ENCODE results near the gene EFHD1.

The EFHD1 gene, protein sequence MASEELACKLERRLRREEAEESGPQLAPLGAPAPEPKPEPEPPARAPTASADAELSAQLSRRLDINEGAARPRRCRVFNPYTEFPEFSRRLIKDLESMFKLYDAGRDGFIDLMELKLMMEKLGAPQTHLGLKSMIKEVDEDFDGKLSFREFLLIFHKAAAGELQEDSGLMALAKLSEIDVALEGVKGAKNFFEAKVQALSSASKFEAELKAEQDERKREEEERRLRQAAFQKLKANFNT

DNA sequence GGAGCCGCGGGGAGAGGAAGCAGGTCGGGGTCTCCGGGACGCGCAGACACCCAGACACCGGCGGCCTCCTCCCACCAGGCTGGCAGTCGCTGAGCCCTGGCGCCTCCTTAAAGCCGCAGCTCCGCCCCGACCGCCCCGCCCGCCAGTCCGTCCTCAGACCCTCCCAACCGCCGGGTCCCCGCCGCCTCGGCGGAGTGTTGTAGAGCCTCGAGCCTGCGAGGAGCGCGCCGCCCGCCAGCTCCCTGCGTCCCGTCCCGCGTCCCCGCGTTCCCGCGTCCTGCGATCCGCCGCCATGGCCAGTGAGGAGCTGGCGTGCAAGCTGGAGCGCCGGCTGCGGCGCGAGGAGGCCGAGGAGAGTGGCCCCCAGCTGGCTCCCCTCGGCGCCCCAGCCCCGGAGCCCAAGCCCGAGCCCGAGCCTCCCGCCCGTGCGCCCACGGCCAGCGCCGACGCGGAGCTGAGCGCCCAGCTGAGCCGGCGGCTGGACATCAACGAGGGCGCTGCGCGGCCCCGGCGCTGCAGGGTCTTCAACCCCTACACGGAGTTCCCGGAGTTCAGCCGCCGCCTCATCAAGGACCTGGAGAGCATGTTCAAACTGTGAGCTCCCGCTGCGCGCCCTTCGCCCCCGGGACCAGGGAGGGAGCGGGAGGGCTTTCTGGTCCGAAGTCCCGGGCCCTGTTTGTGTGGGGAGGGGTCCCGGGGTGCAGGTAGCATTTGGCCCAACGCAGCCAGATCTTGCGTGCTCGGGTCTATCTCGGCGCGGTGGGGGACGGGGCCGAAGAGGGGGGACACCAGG is at the start of gene EFHD1:
Gene EFHD1 (plus strand): TSS at position 192 of the 793 bp plus-strand sequence. CDS start 101 bp downstream, at position 293.
- DNase-seq (ENCODE audit: low read depth, low spot score) = no peak

DNA sequence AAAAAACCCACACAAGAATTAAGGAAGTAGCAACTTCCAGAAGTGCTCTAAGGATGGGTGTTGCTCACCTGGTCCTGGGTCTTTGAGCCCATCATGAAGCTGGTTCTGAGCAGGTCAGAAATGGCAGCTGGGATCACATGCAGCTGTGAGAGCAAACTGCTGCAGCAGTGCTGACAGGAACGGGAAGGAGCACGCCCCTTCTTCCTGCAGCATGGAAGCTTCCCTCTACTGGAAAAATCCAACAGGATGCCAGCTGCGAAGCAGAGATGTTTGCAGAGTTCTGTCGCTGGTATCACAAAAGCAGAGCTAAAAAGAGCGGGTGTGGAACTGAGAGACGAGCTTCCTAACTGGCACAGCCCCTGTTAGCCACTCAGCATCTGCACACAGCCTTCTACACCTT is 49.2 kb upstream of the EFHD1 start:
- DNase-seq (ENCODE audit: low read depth, low spot score) = no peak

DNA sequence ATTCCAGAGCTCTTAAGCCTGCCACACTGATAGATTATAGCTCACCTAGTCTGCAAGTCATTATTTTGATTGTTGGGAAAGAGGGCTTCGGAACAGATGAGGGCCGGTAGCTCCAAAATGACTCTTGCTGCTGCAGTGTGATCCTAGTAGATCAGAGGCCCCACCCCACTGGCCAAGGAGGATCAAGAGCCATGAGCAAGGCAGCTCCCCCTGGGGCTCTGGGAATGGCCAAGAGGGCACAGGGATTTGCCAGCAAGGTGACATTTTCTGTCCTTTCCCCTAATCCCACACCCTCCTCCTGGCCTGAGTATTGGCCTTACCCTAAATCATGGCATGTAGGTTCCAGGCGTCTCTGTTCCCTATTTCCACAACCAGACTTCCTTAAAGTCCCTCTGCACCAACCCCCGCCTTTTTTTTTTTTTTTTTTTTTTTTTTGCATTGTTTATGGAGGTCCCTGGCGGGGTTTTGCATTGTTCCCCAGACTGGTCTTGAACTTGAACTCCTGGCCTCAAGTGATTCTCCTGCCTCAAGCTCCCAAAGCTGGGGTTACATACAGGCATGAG is 46.4 kb upstream of the EFHD1 start:
- DNase-seq (ENCODE audit: low read depth, low spot score) = no peak

DNA sequence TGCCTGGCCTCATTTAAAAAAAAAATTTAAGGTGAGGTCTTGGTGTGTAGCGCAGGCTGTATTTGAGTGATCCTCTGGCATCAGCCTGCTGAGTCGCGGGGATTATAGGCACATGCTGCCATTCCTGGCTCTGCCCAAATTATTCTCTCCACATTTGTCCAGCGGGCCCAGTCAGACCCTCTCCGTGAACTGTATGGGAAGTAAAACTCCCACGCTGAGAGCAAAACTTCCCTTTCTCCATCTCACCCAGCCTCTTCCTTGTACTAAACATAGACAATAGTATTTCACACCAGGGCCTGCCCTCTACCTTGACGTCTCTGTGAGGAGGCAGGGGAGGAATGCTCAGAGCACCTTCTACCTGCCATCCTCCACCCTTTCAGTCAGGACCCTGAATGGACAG is 45.9 kb upstream of the EFHD1 start:
- DNase-seq (ENCODE audit: low read depth, low spot score) = no peak

DNA sequence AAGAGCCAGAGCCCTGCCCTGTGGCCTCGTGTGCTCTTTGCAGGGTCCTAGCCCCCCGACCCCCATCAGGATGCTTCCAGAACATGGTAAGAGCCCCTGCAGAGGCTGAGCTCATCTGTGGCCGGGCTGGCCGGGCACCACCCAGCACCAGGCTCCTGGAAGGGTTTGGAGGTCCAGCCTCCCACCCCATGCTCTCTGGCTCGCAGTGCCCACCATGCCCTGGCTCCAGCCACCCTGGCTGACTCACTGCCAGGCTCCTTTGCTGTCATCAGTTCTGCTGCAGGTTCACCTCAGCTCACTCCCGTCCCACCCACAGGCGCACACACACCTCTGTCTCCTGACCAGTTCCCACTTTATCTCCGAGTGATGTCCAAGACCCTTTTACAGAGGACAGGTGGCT is 45.4 kb upstream of the EFHD1 start:
- DNase-seq (ENCODE audit: low read depth, low spot score) = no peak

DNA sequence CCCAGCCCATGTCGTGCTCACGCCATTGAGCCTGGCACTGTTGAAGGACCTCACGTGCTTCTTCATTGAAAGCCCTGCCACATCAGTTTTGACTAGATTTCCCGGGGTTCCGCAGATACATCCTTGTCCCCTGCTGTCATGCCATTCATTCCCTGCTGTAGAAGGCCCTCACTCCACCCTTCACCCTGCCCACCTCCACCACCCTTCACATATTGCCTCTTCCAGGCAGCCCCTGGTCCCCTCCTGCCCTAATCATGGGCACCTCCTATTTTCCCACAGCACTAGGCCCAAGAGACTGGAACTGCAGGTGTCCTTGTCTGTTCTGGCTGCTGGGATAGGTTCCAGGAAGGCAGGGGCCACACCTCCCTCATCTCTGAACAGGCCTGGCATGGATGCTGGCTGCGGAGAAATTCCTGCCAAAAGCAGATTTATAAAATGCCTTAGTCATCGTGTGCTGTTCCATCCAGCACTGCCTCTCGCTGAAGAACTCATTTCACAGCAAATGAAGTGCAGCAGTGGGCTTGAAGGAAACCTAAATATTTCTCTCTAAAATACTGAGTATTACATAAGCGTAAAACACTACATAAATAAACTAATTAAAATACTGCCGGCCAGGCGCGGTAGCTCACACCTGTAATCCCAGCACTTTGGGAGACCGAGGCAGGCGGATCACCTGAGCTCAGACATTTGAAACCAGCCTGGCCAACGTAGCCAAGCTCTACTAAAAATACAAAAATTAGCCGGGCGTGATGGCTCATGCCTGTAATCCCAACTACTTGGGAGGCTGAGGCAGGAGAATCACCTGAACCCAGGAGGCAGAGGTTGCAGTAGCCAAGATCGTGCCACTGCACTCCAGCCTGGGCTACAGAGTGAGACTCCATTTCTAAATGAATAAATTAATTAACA is 44.5 kb upstream of the EFHD1 start:
- no peak for DNase-seq (ENCODE audit: low read depth, low spot score)

DNA sequence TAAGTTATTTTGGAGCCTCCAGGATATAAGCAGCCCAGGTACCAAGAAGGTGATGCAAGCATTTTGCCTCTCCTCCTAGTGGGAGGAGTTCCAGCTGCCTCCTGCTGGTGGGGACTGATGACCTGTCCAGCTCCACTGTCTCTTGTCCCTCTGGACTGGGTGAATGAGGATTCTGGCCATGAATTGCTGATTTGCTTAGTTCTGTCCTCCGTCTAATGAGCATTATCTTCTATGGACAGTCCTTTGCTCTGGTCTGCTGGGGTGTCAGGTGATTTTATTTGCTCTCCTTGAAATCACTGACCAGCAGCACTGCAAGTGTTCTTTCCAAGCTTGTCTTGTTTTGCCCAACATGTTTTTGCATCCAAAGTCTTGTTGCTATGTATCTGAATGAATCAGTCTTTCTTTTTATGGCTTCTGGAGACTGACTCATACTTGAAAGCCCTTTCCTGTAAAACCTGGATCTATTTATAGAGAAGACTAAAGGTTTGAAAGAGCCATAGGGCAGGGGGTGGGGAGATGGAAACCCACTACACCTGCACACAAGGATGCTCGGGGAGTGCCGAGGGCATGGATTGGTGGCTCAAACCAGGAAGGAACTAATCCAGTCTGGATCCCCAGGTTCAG is 40.5 kb upstream of the EFHD1 start:
- no peak for DNase-seq (ENCODE audit: low read depth, low spot score)

DNA sequence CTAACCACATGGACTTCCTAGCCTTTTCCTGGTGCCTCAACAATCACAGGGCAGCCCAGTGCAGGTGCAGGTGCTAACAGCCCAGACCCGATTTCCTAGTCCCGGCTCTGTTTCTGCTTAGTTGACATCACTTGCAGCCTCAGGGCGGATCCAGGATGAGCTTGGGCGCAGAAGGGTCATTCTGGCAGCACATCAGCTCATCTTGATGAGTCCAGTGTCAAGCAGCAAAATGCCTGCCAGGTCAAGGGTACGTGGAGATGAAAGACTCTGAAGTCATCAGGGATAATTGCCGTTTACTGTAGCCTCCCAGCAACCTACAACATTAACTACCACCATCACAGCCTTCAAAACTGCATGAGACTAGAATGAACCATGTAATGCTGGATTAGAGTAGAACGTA is 39.4 kb upstream of the EFHD1 start:
- DNase-seq (ENCODE audit: low read depth, low spot score) = no peak

DNA sequence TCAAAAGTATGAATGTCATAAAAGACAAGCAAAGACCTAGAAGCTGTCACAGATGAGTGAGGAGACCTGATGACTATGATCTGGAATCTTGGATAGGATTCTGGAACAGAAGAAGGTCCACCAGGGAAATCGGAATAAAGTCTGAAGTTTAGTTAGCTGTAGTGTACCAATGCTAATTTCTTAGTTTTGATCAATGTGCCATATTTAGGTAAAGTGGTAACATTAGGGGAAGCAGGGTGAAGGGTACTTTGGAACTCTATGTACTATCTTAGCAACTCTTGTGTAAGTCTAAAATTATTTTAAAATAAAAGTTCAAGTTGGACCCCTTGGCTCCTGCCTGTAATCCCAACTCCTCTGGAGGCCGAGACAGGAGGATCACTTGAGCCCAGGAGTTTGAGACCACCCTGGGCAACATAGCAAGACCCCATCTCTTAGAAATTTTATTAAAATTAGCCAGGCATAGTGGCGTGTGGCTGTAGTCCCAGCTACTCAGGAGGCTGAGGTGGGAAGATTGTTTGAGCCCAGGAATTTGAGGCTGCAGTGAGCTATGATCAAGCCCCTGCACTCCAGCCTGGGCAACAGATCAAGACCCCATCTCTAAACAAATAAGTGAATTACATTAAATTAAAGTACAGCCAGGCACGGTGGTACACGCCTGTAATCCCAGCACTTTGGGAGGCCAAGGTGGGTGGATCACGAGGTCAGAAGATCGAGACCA is 35.9 kb upstream of the EFHD1 start:
- no peak for DNase-seq (ENCODE audit: low read depth, low spot score)

DNA sequence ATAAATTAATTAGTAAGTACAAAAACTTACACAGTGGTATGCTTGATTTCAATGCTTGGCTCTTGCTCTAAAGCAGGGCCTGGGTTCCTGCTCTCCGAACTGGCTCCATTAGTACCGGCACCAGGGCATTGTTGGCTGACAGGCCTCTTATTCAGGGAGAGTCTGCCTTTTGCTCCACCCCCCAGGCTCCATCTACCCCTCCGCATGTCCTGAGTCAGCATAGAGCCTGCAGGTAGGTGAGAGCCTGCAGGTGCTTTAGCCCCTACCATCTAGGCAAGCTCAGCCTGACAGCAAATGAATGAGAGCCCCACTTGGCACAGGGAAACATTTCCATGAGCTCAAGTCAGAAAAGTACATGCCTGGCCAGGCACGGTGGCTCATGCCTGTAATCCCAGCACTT is 35.1 kb upstream of the EFHD1 start:
- DNase-seq (ENCODE audit: low read depth, low spot score) = no peak

DNA sequence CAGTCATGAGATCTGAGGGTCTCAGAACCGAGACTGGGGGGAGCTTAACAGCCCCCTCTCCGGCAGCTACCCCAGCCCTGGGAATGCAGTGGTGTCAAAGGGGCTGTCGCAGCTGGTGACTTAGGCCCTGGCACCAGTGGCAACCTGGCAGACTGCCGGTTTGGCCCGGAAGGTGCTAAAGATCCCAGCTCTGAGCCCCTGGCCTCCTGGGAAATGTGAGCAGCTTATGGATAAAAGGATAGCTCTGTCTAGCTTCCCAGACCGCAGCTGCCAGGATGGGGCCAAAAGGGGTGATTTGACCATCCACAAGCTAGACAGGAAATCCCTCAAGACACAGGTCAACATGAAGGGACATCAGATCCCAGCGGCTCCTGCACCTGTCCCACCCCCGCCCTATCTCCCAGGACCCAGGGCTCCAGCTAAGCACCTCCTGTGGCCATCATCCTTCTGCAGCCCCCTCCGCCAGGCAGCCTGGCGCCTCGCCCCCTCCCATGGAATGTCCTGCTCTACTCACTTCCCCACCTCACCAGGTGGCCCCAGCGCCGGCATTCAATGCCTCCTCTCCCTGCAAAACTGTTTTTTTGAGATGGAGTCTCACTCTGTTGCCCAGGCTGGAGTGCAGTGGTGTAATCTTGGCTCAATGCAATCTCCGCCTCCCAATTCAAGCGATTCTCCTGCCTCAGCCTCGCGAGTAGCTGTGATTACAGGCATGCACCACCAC is 33.2 kb upstream of the EFHD1 start:
- no peak for DNase-seq (ENCODE audit: low read depth, low spot score)

DNA sequence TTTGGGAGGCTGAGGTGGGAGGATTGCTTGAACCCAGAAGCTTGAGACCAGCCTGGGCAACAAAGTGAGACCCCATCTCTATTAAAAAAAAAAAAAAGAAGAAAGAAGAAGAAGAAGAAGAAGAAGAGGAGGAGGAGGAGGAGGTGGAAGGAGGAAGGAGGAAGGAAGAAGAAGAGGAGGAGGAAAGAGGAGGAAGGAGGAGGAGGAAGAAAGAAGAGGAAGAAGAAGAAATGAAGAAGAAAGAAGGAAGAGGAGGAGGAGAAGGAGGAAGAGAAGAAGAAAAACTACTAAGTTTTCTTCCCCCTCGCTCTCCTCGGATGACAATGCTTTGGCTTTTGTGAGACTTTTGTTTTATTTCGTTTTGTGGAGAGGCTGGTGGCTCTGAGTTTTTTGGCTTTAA is 30.1 kb upstream of the EFHD1 start:
- DNase-seq (ENCODE audit: low read depth, low spot score) = no peak

DNA sequence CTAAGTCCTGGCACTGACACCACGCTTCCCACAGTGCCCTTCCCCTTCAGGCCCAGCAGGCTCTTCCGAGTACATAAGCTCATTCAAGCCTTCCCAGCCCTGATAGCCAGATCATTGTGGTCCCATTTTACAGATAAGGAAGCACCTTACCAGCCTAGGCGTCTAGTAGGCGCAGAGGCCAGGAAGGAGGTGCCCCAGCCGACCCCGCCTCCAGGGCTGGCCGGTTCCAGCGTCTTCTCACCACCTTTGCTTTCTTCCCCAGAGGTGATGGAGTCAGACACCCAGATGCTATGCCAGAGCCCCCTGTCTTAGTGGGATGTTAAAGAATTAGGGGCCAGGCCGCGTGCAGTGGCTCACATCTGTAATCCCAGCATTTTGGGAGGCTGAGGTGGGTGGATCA is 28.9 kb upstream of the EFHD1 start:
- DNase-seq (ENCODE audit: low read depth, low spot score) = no peak

DNA sequence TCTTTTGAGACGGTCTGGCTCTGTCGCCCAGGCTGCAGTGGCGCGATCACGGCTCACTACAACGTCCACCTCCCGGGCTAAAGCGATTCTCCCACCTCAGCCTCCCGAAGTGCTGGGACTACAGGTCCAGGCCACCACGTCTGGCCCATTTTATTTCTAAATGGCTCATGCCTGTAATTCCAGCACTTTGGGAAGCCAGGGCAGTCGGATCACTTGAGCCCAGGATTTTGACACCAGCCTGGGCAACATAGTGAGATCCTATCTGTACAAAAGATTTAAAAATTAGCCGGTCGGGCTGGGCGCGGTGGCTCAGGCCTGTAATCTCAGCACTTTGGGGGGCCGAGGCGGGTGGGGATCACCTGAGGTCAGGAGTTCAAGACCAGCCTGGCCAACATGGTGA is 26.4 kb upstream of the EFHD1 start:
- no peak for DNase-seq (ENCODE audit: low read depth, low spot score)

DNA sequence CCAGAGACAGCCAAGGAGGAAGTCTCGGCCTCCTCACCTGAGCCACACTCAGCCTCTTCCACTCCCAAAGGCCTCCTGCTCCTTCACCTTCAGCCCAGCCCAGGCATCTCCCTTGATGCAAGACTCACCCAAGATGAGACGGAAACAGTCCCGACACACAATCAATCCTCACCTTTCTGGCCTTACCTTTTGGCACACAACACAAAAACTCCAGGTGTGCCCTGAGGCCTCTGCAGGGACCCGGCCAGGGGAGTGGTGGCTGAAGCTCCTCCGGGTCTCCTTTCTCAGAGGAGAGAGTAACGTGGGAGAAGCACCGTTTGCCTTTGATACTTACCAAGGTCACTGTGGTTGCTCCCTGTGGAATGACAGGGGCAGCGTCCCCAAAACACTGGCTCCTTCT is 23.8 kb upstream of the EFHD1 start:
- no peak for DNase-seq (ENCODE audit: low read depth, low spot score)

DNA sequence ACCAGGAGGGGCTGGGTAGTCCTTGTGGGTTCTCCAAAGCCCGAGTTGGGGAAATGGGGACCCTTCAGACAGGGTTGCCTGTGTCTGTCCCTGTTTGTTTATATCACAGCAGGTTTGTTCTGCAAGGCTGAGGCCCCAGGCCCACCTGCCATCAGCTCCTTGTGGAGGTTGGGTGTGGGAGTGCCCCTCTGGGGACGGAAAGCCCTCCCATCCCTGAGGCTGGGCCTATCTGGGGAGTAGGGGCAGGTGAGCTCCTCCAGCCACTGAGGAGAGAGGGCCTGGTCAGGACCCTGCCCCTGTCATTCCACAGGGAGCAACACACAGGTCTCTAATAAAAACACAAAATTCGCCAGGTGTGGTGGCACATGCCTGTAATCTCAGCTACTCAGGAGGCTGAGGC is 23.3 kb upstream of the EFHD1 start:
- no peak for DNase-seq (ENCODE audit: low read depth, low spot score)

DNA sequence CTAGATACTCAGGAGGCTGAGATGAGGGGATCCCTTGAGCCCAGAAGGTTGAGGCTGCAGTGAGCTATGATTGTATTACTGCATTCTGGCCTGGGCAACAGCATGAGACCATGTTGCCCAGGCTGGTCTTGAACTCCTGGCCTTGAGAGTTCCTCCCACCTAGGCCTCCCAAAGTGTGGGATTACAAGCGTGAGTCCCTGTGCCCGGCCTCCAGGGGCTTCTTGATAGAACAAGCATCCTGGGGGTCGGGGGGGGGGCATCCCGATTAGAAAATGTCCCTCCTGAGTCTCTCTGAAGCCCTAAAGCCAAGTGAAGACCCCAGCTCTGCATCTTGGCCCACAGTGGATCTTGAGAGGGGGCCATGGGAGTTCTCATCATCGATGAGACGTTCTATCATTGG is 22.3 kb upstream of the EFHD1 start:
- no peak for DNase-seq (ENCODE audit: low read depth, low spot score)

DNA sequence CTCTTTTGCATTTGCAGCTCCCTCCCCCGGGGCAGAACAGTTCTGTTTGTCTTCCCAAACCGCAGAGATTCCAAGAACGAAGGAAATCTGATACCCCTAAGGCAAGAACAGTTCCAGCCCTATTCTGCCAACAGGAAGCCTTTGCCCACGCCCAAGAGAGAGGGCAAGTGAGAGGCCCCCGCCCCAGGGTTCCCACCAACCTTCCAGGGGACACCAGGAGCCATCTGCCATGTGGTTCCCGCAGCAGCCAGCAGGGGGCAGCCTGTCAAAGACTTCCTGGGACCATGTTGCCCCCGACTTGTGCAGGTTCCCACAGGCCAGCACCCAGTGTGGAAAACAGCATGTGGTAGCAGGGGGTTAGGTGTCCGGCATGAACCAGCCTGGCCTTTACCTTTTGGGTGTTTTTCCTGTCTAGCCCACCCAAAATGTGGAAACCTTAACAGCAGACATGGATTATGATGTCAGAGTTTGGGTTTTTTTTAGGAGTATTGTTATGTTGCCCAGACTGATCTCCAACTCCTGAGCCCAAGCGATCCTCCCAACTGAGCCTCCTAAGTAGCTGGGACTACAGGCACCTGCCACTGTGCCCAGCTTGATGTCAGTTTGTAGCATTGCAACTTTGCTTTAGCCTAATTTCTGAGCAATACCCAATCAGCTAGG is 21.7 kb upstream of the EFHD1 start:
- DNase-seq (ENCODE audit: low read depth, low spot score) = no peak

DNA sequence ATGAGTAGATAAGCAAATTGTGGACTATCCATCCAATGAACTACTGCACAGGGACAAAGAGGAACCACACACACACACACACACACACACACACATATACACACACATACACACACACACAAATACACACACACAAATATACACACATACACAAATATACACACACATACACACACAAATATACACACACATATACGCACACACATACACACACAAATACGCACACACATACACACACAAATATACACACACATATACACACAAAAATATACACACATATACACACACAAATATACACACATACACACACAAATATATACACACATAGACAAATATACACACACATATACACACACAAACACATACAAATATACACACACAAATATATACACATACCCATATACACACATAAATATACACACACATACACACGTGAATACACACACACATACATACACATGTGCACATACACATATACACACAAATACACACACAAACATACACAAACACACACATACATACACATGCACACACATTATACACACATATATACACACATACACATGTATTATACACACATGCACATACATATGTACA is 19.8 kb upstream of the EFHD1 start:
- DNase-seq (ENCODE audit: low read depth, low spot score) = no peak

Measured in iPS DF 19.7 (cell line).